Vagina (tissue), 2 donors: ENCODE results near the gene MICAL3. TPM values are rescaled to one million over a fixed set of nuclear protein-coding genes. Genes with fewer than 3 reads are reported as not detected.
"Not testable (repeated sequence)": the region's sequence is repeated elsewhere in the genome, so short reads cannot be mapped to it uniquely, and the experiment has no call there.

Experiments used
- DNase-seq, 2 donors: peaks; one replicate each; pipeline ENCODE4 v3.0.0-alpha.2; 2017; ENCODE audit errors: extremely low spot score in 2 of 2
- H3K27ac ChIP-seq: fragments of 200-600 bp; sonication (generic); one replicate; pipeline ENCODE4 v1.5.1; 2019
- H3K27me3 ChIP-seq: fragments of 200-600 bp; sonication (generic); one replicate; pipeline ENCODE4 v1.5.1; 2019
- H3K36me3 ChIP-seq, 2 donors: fragments of 200-600 bp; sonication (generic); one replicate each; pipeline ENCODE4 v1.5.1; 2017 to 2019
- H3K4me1 ChIP-seq: fragments of 200-600 bp; sonication (generic); one replicate; pipeline ENCODE4 v1.5.1; 2019
- H3K4me3 ChIP-seq, 2 donors: fragments of 200-600 bp; sonication (generic); 1 replicate in 1 of 2; 2 replicates in 1 of 2; pipeline ENCODE4 v1.5.1; 2016 to 2019
- H3K9me3 ChIP-seq: fragments of 200-600 bp; sonication (generic); one replicate; pipeline ENCODE4 v1.5.1; 2019
- CTCF ChIP-seq, 3 experiments: fragments of 450-650 bp in 2 of 3; fragments of 200-600 bp in 1 of 3; sonication (generic) in 1 of 3; IDR thresholded peaks; one replicate each; pipeline ENCODE4 v1.5.1; 2017 to 2019; ENCODE audit warnings: antibody characterized with exemption in 3 of 3, mild to moderate bottlenecking in 2 of 3, moderate library complexity in 2 of 3
- POLR2A ChIP-seq, 2 donors: fragments of 450-650 bp; IDR thresholded peaks; one replicate each; pipeline ENCODE4 v1.6.1; 2017; ENCODE audit warnings: antibody characterized with exemption in 2 of 2, mild to moderate bottlenecking in 2 of 2, moderate library complexity in 2 of 2
- POLR2AphosphoS5 ChIP-seq, 2 donors: sonication (generic); formaldehyde crosslinking; IDR thresholded peaks; one replicate each; pipeline ENCODE4 v1.9.0; 2017; ENCODE audit warnings: antibody characterized with exemption in 2 of 2, mild to moderate bottlenecking in 2 of 2, low read depth in 1 of 2; ENCODE audit not compliant: insufficient read depth in 1 of 2
- intact Hi-C: fragments of 100-400 bp; cut with DNase I; formaldehyde crosslinking; loops from one replicate; pipeline ENCODE4 v1.15.1; 2023
- total RNA-seq: library from RNA; depleted of rRNA; stranded (reverse); fragments of >200 nt; gene quantifications from one replicate; pipeline ENCODE4 v1.2.3, GENCODE V29; 2016

Gene MICAL3
- total RNA-seq, 1 donor from 2014 or later = 35.1 TPM

GRCh38 chr22:17939011-17939410 is 85.3 kb downstream of the MICAL3 start:
- intact Hi-C loops = no loop called here
- no peak for TF ChIP-seq POLR2A (IDR thresholded peaks at IDR 0.05)
- no peak for TF ChIP-seq POLR2AphosphoS5 (IDR thresholded peaks at IDR 0.05; ENCODE audit: insufficient read depth in 1 of 2, low read depth in 1 of 2)
- TF ChIP-seq CTCF (IDR thresholded peaks at IDR 0.05) = no peak
- H3K36me3 ChIP-seq = no peaks in the 10 kb centered on the region
- H3K4me3 ChIP-seq = no peak overlapping the region
- no peaks in the 10 kb centered on the region for H3K9me3 ChIP-seq
- H3K27ac ChIP-seq = no peak overlapping the region
- peaks cover 24% of the 10 kb centered on the region for H3K4me1 ChIP-seq
- DNase-seq = no peak
- H3K27me3 ChIP-seq = no peaks in the 10 kb centered on the region

GRCh38 chr22:17938484-17938924 is 85.9 kb downstream of the MICAL3 start:
- peaks cover 24% of the 10 kb centered on the region for H3K4me1 ChIP-seq
- no peak overlapping the region for H3K4me3 ChIP-seq
- H3K9me3 ChIP-seq = no peaks in the 10 kb centered on the region
- TF ChIP-seq POLR2AphosphoS5 (IDR thresholded peaks at IDR 0.05; ENCODE audit: insufficient read depth in 1 of 2, low read depth in 1 of 2) = no peak
- TF ChIP-seq CTCF (IDR thresholded peaks at IDR 0.05) = no peak
- TF ChIP-seq POLR2A (IDR thresholded peaks at IDR 0.05) = no peak
- H3K36me3 ChIP-seq = no peaks in the 10 kb centered on the region
- H3K27ac ChIP-seq = no peak overlapping the region
- no peak for DNase-seq
- H3K27me3 ChIP-seq = no peaks in the 10 kb centered on the region
- intact Hi-C loops = no loop called here

- H3K4me3 ChIP-seq, H3K9me3 ChIP-seq, H3K27me3 ChIP-seq, H3K4me1 ChIP-seq, H3K36me3 ChIP-seq, intact Hi-C loops, DNase-seq, H3K27ac ChIP-seq: not testable (repeated sequence)
These were observed 91.9 kb downstream of the MICAL3 start for GRCh38 chr22:17932457-17932856.

- DNase-seq = no peak
- Histone ChIP-seq H3K27me3 (no peaks in the 10 kb centered on the region), H3K4me1 (peaks cover under 1% of the 10 kb centered on the region), H3K9me3 (no peaks in the 10 kb centered on the region), H3K27ac (no peak overlapping the region), H3K4me3 (no peak overlapping the region), H3K36me3 (no peaks in the 10 kb centered on the region)
- intact Hi-C loops = no loop called here
- TF ChIP-seq CTCF (IDR thresholded peaks at IDR 0.05) (no peak), POLR2A (IDR thresholded peaks at IDR 0.05) (no peak), POLR2AphosphoS5 (IDR thresholded peaks at IDR 0.05; ENCODE audit: insufficient read depth in 1 of 2, low read depth in 1 of 2) (no peak)
These were observed 92.9 kb downstream of the MICAL3 start for GRCh38 chr22:17931400-17931825.

GRCh38 chr22:17930455-17931313 is 93.7 kb downstream of the MICAL3 start:
- no peak for DNase-seq
- H3K9me3 ChIP-seq = no peaks in the 10 kb centered on the region
- no peak for TF ChIP-seq POLR2AphosphoS5 (IDR thresholded peaks at IDR 0.05; ENCODE audit: insufficient read depth in 1 of 2, low read depth in 1 of 2)
- H3K27ac ChIP-seq = no peak overlapping the region
- intact Hi-C loops = no loop called here
- H3K4me1 ChIP-seq = peaks cover 8% of the 10 kb centered on the region
- H3K4me3 ChIP-seq = no peak overlapping the region
- no peaks in the 10 kb centered on the region for H3K36me3 ChIP-seq
- no peaks in the 10 kb centered on the region for H3K27me3 ChIP-seq

- TF ChIP-seq POLR2A (IDR thresholded peaks at IDR 0.05) = no peak
- no peak for TF ChIP-seq CTCF (IDR thresholded peaks at IDR 0.05)
- no peak for TF ChIP-seq POLR2AphosphoS5 (IDR thresholded peaks at IDR 0.05; ENCODE audit: insufficient read depth in 1 of 2, low read depth in 1 of 2)
- no peak for DNase-seq
- no peaks in the 10 kb centered on the region for H3K27me3 ChIP-seq
- intact Hi-C loops = no loop called here
- H3K9me3 ChIP-seq = no peaks in the 10 kb centered on the region
- H3K27ac ChIP-seq = no peak overlapping the region
- peaks cover 15% of the 10 kb centered on the region for H3K4me1 ChIP-seq
- H3K4me3 ChIP-seq = no peak overlapping the region
- H3K36me3 ChIP-seq = no peaks in the 10 kb centered on the region
These were observed 94.5 kb downstream of the MICAL3 start for GRCh38 chr22:17929909-17930308.
